Stimulated activated CD4-positive, alpha-beta T cell treated with anti-CD3 and anti-CD28 coated beads, Interleukin-2, amount 100 ng/mL, for 48 hours (primary cell): ENCODE measurements around the gene CR2.
"Not testable (repeated sequence)": the region's sequence is repeated elsewhere in the genome, so short reads cannot be mapped to it uniquely, and the experiment has no call there.

Source experiments
- DNase-seq, 2 donors: peaks; one replicate each; pipeline ENCODE4 v3.0.0-alpha.2; 2020

Gene CR2

GRCh38 chr1:207454046-207454964 is at the start of gene CR2:
TSS of gene CR2 (plus strand) at chr1:207454328. CDS start at chr1:207454419, 91 bp downstream.
- DNase-seq, result peak; percentile 42 to 45

GRCh38 chr1:207404849-207405525 is 49.1 kb upstream of the CR2 start:
- no peak for DNase-seq

- DNase-seq, result no peak
Measured at GRCh38 chr1:207405814-207406213, 48.3 kb upstream of the CR2 start.

GRCh38 chr1:207407655-207408260 is 46.4 kb upstream of the CR2 start:
- DNase-seq, result no peak

- DNase-seq, result no peak
Measured at GRCh38 chr1:207412845-207413244, 41.3 kb upstream of the CR2 start.

GRCh38 chr1:207414606-207415108 is 39.5 kb upstream of the CR2 start:
- peak; percentile 22 to 30 for DNase-seq

- no peak for DNase-seq
Measured at GRCh38 chr1:207417076-207417475, 37.1 kb upstream of the CR2 start.

- DNase-seq, result no peak
Measured at GRCh38 chr1:207418351-207418750, 35.8 kb upstream of the CR2 start.

GRCh38 chr1:207420109-207420508 is 34.0 kb upstream of the CR2 start:
- DNase-seq, result no peak

GRCh38 chr1:207421078-207421477 is 33.0 kb upstream of the CR2 start:
- DNase-seq, result no peak

- DNase-seq, result no peak
Measured at GRCh38 chr1:207423560-207424292, 30.4 kb upstream of the CR2 start.

GRCh38 chr1:207424570-207425131 is 29.5 kb upstream of the CR2 start:
- no peak for DNase-seq

GRCh38 chr1:207427832-207428585 is 26.1 kb upstream of the CR2 start:
- DNase-seq, result no peak

GRCh38 chr1:207428783-207429182 is 25.3 kb upstream of the CR2 start:
- no peak for DNase-seq

GRCh38 chr1:207429963-207430362 is 24.2 kb upstream of the CR2 start:
- no peak for DNase-seq

- DNase-seq, result no peak
Measured at GRCh38 chr1:207430602-207431001, 23.5 kb upstream of the CR2 start.

- DNase-seq, result no peak
Measured at GRCh38 chr1:207431508-207431907, 22.6 kb upstream of the CR2 start.

GRCh38 chr1:207433435-207433834 is 20.7 kb upstream of the CR2 start:
- no peak for DNase-seq

GRCh38 chr1:207436746-207437145 is 17.4 kb upstream of the CR2 start:
- not testable (repeated sequence) for DNase-seq

- no peak for DNase-seq
Measured at GRCh38 chr1:207440626-207441025, 13.5 kb upstream of the CR2 start.

GRCh38 chr1:207444514-207445217 is 9.5 kb upstream of the CR2 start:
- no peak for DNase-seq
